ENCODE data around the gene TWIST2.
A peak's percentile ranks its signal among the peaks of the same experiment; 100 is the strongest.

Gene TWIST2

DNA sequence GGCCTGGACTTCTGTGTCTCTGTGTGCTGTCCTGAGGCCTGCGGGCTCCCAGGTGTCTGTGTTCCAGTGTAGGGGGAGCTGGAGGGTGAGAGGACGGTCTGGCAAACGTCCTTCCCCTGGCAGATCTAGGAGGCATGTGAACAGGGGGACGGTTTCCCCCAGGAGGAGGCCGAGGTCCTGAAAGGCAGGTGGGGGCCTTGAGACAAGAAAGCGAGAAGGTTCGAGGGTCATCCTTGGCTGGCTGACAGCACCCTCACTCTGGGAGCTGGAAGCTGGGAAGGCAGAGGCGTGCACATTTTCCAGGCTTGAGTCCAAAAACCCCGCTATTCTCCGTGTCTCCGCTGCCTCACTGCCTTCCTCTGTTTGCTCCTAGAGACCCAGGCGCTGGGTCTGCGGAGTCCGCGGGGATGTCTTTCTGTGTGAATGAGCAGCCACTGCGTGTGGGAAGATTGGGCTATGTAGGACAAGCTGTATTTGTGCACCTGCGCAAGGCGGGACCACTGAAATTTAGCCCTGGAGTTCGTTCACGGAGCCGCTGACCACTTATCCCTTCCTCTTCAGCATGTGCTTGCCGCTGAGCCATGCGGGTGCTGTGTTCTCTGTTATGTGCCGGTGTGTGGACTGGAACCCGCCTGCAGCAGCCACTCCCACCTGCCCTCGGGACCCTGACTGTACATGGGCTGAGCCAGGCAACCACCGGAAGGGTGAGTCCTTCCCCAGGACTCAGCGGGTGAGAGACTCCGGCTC is 43.7 kb downstream of the TWIST2 start:
- no peak for DNase-seq

DNA sequence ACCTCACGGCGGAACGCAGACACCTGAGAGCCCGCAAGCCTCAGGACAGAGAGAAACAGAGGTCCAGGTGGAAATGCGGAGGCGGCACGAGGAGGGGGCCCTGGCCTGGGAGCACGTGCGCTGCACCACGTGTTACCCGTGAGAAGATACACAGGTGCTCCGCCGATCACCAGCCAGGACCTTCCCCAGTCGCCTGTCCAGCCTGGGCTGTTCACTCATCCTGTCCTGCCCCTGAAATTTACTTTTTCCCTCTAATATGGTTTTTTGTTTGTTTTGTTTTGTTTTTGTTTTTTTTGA is 44.3 kb downstream of the TWIST2 start:
- DNase-seq, result no peak

DNA sequence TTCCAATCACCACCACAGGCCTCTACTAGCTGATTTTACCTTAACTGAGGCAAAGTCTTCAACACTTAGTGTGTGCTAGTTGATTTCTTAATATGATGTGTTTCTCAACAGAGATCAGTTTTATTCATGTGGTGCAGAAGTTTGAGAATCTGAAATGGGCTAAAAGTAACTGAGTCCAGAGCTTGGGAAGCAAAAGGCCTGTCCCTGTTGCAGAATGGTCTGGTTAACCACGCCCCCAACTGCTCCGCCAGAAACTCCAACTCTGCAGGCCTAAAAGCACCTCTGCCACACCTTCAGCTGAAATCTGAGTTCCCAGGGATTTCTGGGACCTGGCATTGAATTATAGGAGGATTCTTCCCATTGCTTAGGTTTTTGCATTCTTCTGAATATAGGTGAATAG is 44.9 kb downstream of the TWIST2 start:
- no peak for DNase-seq

DNA sequence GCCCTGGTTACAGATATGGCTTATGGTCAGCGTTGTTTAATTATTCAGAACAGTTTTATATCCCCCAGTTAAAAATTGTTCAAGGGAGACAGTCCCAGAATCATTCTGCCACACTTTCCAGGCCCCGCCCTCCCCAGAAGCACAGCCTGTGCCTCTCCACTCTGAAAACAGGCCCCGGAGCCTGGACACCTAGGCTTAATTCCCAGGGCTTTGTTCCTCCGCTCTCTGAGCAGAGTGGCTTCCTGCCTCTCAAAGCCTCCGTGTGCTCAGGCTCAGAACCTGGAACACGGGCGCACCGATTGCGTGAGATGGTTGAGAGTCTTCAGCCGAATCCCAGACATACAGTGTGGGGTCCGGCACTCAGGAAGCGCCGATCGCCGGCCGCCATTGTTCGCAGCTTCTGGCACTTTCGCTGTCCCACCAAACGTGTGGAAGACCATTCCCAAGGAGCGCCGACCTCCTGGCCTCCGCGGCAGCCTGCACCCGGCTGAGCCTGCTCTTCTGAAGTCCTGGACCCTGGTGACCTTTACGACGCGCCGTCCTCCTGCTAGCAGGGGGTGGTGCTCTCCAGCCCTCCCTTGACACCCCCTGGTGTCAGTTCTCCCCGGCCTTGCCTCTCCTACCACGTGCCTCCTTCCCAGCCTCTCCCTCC is 45.6 kb downstream of the TWIST2 start:
- no peak for DNase-seq

DNA sequence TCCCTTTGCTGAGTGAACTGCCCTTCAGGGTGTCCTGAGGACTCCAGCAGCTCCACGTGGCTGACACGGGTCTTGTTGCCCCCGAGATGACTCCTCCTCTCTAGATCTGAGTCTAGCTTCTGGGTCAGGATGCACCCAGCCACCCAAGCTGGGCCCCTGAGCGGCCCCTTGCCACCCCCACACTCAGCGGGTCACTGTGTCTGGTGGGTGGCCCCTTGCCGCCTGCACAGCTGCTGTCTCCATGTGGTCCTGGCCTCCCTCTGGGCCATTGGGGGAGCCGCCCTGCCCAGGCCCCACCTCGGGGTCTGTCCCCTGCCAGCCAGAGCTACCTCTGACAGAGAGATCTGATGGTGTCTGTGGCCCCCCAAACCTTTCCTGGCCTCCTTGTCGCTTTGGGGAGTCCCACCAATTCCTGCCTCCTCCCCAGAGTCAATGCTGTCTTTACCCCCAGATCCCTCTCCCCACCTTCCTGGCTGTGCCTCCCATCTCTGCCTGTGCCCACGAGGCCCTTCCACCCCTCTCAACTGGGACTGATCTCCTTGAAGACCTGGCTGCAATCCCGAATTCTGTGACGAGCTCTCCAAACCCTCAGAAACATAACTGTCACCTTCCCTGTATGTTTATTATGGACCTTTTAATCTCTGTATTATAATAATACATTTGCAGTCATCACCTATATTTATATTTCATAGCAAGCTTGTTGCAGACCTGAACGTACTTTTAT is 46.5 kb downstream of the TWIST2 start:
- DNase-seq, result no peak

DNA sequence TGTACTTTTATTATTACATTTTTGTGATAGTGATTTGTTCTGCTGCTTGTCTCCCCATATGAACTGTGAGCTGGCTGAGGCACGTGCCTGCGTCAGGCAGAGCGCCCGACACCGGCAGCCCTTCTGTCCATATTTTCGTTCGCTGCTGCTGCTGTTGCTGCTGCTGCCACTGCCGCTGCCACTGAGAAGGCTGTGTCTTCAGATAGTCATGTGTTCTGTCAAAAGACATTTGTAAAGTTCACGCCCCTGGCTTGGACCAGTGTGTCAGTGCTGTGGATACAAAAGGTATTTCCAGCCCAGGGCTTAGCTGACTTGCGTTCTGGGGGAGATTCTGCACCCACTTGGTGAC is 47.0 kb downstream of the TWIST2 start:
- DNase-seq, result peak; percentile 40

DNA sequence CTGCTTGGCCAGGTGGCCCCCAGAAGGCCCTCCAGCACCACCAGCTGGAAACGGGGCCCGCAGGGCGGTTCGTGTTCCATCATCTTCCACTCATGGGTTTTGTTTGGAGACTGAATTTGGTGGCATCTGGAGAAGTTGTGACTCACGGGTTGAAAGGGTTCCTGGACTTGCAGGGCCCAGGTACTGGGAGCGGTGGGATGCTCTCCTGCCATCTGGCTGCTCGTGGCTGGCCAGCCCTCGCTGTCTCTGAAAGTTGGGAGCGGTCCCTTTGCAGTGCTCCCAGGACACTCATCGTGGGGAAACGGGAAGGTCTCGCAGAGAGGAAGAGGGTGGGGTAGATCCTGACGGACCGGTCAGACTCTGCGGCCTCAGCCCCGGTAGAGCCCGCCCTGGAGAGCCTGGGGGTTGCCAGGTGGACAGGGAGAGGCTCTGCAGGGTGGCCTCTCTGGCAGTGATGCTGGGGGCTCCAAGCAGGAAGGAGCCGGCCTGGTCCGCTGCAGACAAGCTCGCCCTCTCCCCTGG is 47.5 kb downstream of the TWIST2 start:
- peak; percentile 59 for DNase-seq

DNA sequence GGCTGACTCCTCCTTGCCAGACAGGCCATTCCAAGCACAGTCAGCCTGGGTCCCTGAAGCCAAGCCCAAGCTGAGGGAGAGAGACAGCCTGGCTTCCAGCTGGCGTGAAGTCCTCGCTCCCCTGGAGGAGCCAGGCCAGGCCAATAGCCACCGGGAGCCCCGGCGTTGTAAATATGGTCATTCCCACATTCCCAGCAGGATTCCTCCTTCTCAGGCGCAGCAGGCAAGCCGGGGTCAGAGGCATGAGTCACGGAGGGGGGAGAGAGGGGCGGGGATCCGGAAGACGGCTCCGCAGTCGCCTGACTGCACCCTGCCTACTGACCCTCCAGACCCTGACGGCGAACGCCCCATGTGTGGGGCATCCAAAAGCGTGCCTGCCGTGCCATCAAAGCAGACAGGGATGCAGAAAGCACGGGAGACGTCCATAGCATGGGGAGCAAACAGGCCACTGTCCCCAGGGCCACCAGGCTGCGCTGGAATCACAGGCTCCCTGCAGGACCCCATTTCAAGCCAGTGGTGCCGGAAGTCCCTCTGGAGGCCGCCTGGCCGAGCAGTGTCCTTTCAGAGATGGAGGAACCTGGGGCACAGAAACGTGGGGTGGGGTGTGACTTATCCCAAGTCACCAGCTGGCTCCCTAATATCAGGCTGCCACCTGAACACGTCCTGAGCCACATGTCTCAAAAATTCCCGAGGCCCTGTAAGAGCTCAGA is 48.2 kb downstream of the TWIST2 start:
- peak; percentile 98 for DNase-seq

DNA sequence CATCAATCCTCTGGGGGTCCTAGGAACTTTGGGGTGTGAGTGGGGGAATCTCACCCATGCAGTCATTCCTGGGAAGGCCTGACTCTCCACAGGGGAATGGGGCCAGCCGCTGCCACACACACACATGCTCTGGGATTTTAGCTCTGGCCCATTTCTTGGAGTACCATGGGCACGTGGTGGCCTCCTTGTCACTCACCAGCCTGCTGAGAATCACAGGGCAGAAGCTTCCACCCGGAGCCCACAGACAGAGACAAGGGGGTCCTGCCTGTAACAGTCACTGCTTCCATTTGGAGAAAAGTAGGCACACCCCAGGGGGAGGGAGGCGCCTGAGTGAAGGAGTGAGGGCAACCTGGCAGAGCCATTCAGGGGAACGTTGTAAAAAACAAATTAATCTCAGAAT is 48.8 kb downstream of the TWIST2 start:
- DNase-seq, result no peak

DNA sequence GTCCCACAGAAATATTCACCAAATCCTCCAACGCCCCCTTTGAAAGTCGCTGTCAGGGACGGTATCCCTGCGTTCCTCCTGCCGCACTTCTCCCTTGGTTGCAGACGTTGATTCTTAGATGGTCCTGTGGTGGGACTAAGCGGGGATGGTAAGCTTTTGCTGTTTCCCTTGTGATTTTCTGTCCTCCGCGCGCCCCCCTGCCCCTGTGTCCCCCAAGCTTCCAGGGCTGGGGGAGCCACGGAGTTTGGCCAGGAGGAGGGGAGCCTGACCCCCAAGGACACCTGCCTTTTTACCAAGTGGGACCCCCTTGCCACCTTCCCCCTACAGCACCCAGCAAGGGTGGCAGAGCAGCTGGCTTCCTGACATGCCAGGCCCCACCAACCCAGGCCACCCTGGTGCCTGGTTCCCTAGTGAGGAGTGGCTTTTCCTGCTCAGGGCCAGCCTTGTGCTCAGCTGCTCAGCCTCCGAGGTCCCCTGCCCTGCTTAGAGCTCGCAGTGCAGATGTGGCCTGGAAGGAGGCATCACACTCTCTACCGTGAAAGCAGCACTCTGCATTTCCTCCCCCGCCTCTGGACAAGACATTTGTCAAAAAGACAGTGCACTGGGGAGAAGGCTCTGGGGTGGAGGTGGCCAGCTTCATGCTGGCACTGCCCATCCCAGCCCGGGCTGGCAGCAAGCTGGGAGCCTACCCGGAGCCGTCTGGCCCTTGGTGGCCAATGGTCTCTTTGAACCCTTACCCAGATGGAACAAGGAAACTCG is 49.4 kb downstream of the TWIST2 start:
- DNase-seq, result no peak

DNA sequence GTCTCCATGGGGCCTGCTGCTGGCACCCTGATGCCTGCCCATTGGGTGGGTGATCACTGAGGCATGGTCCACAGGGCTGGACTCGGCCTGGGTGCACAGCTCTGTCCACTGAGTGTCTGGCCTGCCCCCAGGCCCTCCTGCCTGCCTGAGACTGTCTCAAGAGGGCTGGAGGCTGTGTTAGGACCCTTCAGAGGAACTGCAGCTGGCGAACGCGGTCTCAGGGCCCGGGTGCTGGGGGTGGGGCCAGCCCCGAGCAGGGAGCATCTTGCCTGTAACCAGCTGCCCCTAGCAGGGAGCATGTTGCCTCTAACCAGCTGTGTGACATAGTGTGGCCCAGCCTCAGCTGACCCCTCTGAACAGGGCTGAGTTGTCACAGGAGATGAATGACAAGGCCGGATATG is 50.0 kb downstream of the TWIST2 start:
- DNase-seq, result no peak

DNA sequence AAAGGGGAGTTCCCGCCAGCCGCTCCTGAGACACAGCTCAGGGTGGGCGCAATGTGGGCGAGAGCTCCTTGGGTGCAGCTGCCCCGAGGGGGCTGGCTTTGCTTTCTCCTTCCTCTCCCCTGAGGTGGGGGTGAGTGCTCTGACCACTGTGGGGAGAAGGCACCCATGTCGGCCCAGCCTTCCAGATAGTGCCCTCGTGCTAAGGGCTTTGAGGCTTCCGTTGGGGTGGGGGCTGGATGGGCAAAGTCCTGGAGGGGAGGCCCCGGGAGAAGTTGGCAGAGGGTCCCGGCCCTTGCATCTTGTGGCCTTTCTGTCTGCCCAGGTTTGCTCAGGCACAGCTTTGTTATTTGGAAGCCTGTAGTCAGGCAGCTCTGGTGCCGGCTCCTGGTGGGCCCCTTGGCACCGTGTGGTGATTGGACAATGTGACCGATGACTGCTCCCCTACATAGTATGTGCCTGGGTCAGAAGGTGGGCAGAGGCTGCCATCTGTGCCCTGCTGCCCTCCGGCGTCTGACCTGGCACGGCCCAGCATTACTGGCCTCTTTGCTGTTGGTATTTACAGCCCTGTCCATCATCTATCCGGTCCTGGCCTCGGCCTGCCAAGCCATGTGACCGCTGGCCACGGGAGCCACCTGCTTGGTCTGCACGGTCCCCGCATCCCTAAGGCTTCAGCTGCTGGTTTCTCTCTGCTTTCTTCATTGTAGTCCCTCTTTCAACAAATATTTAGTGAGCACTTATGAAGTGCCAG is 50.8 kb downstream of the TWIST2 start:
- DNase-seq, result no peak

DNA sequence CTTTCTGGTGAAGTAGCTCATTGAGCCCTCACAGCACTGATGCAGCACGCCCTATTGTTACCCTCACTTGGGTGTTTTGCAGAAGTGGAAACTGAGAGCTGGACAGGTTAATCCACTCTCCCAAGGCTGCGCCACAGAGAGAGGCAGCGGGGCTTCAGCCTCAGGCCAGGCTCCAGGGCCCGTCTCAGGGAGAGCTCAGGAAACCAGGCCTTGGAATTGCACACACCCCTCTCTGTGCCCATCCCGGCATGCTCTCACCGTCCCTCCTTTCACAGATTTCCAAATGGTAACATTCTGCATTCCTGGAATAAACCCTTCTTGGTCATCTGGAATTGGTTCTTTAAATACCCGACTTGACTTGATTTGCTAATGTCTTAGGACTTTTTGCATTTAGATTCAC is 51.5 kb downstream of the TWIST2 start:
- DNase-seq, result no peak

DNA sequence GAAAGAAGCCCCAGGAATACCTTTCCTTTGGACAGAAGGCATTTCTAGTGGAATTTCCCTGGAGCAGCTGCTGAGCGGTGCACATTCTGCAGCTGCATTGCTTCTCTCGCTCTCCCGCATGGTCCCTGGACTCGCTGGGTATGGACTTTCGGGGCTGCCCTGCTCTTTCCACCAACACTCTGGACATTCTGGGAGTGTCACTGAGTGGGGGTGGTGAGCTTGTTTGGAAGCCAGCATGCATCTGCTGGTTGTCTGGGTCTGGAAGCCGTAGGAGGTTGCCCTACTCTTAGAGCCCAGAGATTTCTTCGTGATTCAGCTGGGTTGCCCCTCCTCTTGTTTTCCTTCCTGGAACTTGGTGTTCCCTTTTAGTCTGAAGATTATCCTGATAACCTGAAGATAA is 52.6 kb downstream of the TWIST2 start:
- DNase-seq, result no peak

DNA sequence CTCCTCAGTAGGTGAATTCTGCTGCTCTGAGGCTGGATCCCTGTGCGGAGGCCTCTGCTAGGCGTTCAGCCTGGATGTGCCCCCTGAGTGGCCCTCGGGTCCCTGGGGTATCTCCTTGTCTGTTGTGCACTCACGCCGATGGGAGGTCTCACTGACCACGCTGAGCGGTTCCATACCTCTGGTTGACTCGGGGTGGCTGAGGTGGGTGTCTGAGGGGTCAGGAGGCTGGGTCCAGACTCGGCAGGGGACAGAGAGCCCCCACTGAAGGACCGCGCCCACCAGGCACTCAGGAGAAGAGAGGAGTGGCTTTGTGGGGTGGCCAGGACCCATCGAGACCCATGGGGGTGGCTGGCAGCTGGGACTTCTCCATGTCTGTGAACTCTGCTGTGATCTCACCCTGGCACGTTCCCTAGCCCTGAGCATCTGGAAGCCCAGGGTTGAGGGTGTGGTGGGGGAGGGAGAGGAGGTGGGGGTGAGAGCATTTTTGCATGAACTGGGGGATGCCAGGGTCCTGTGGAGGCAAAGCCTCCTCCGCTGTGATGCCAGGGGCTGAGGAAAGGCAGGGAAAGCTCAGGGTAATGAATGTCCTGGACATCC is 53.7 kb downstream of the TWIST2 start:
- DNase-seq, result no peak

DNA sequence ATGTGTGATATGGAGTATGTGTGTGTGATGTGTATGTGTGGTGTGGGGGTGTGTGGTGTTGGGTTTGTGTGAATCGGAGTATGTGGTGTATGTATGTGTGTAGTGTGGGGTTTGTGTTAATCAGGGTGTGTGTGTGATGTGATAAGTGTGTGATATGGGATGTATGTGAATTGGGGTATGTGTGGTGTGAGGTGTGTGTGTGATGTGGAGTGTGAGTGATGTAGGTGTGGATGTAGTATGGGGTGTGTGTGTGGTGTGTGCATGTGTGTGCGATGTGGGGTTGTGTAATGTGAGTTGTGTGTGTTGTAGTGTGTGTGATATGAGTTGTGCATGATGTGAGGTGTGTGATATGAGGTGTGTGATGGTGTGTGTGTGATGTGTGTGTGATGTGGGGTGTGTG is 54.4 kb downstream of the TWIST2 start:
- no peak for DNase-seq

DNA sequence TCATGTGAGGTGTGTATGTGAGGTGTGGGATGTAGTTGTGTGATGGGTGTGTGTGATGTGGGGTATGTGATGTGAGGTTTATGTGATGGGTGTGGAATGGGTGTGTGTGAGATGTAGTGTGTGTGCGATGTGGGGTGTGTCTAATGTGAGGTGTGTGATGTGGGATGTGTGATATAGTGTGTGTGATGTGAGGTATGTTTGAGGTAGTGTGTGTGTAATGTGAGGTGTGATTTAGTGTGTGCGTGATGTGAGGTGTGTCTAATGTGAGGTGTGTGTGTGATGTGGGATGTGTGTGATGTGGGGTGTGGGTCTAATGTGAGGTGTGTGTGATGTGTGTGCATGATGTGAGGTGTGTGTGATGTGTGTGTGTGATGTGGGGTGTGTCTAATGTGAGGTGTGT is 55.3 kb downstream of the TWIST2 start:
- no peak for DNase-seq

DNA sequence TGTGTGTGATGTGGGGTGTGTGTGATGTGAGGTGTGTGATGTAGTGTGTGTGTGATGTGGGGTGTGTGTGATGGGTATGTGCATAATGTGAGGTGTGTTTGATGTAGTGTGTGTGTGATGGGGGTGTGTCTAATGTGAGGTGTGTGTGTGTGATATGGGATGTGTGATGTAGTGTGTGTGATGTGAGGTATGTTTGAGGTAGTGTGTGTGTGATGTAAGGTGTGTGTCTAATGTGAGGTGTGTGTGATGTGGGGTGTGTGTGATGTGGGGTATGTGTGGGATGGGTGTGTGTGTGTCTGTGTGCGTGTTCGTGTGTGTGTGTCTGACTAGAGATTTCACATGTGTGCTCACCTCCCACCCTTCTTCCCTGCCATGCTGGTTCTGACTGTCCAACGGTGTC is 56.3 kb downstream of the TWIST2 start:
- no peak for DNase-seq

DNA sequence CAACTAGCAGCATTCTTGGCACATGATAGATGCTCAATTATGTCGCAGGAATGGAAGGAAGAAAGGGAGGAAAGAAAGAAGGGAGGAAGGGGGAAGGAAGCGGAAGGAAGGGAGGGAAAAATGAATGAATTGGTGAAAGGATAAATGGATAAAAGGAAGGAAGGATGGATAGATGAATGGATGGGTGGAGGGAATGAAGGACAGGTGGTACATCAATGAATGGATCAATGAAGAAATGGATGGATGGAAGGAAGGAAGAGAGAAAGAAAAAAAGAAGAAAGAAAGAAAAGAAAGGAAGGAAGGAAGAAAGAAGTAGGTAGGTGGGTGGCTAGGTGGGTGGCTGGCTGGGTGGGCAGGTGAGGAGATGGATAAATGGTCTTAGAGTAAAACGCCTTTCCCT is 56.8 kb downstream of the TWIST2 start:
- no peak for DNase-seq

DNA sequence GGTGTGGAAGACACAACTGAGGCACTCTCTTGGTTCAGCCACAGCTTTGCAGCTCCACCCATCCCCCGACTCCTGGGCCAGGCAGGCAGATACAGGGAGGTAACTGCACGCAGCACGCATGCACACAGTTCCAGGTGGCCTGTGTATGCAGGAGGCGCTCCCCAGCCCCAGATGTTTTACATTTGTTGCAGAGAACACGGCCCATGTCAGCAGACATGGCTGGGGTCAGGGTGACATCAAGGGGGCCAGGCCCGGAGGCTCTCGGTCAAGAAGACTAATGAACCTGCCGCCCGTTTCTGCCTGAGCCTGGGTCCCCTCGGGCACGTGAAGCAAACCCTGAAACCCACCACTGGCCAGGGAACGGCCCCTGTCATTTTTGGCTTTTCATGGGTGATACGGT is 57.3 kb downstream of the TWIST2 start:
- no peak for DNase-seq

DNA sequence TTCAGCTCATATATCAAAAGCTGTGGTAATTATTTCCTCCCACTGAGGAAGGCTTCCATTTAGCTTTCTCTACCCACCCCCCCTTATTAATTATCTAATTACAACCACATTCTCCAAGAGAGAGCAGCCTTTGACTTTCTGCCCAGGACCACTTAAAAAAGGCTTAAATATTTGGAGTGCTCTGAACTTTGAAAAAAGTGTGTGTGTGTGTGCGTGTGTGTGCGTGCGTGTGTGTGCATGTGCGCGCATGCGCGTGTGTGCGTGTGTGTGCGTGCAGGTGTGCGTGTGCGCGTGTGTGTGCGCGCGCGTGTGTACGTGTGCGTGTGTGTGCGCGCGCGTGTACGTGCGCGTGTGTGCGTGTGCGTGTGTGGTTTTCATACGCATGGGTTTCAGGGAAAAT is 57.8 kb downstream of the TWIST2 start:
- no peak for DNase-seq

Data from EL (cell line).